Fibroblast of mammary gland (primary cell): ENCODE measurements around the gene ARSJ.

Experiments used
- DNase-seq: peaks from one replicate; pipeline ENCODE4 v3.0.0-alpha.2; 2010; ENCODE audit warnings: low read depth
- H3K4me3 ChIP-seq: 2 replicates; pipeline ENCODE4 v1.5.1; 2011; ENCODE audit warnings: low read depth, mild to moderate bottlenecking, low read length, moderate library complexity; ENCODE audit not compliant: control insufficient read depth
- TF ChIP-seq, protein P1 (sequence below): conservative IDR thresholded peaks from 2 replicates; pipeline ENCODE4 v1.5.1; 2011; ENCODE audit warnings: low read depth, low read length, inconsistent platforms; ENCODE audit not compliant: control insufficient read depth, insufficient read depth

ARSJ gene

DNA sequence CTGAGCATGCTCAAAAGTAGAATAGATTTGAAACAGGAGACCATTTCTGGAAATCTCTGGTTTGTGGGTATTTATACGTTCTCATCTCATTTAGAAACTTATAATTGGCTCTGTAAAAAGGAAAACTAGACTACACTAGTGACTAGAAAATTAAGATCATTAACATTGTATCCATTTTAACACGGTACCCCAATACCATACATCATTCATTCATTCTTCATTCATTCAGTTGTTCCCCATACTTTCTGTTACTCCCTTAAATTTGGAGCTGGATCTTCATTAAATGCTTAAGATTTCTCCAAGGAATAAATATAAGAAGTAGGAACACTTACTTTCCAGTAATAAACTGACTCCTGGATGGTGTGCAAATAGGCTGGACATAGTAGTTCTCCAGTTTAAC, 1.3 kb downstream of the ARSJ start:
- peak overlapping the region; percentile 94 for H3K4me3 ChIP-seq
- DNase-seq: no peak
- TF ChIP-seq, protein P1, sequence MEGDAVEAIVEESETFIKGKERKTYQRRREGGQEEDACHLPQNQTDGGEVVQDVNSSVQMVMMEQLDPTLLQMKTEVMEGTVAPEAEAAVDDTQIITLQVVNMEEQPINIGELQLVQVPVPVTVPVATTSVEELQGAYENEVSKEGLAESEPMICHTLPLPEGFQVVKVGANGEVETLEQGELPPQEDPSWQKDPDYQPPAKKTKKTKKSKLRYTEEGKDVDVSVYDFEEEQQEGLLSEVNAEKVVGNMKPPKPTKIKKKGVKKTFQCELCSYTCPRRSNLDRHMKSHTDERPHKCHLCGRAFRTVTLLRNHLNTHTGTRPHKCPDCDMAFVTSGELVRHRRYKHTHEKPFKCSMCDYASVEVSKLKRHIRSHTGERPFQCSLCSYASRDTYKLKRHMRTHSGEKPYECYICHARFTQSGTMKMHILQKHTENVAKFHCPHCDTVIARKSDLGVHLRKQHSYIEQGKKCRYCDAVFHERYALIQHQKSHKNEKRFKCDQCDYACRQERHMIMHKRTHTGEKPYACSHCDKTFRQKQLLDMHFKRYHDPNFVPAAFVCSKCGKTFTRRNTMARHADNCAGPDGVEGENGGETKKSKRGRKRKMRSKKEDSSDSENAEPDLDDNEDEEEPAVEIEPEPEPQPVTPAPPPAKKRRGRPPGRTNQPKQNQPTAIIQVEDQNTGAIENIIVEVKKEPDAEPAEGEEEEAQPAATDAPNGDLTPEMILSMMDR: no peak

DNA sequence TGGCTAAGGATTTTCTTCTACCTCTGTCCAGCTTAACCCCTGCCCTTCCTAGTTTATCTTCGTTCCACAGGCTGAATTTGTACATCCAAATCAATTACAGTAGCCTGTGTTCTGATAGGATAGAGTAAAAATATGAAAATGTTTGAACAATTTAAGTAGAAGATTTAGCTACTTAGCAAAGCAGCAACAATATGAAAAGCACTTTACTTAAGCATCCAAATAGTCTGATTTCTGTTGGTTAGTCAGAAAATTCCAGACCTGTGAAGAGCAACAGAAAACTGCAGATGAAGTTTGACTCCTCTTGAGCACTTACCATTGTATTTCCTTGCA, 2.0 kb downstream of the ARSJ start:
- TF ChIP-seq, protein P1: no peak
- H3K4me3 ChIP-seq: peak overlapping the region; percentile 94
- peak; percentile 33 for DNase-seq

DNA sequence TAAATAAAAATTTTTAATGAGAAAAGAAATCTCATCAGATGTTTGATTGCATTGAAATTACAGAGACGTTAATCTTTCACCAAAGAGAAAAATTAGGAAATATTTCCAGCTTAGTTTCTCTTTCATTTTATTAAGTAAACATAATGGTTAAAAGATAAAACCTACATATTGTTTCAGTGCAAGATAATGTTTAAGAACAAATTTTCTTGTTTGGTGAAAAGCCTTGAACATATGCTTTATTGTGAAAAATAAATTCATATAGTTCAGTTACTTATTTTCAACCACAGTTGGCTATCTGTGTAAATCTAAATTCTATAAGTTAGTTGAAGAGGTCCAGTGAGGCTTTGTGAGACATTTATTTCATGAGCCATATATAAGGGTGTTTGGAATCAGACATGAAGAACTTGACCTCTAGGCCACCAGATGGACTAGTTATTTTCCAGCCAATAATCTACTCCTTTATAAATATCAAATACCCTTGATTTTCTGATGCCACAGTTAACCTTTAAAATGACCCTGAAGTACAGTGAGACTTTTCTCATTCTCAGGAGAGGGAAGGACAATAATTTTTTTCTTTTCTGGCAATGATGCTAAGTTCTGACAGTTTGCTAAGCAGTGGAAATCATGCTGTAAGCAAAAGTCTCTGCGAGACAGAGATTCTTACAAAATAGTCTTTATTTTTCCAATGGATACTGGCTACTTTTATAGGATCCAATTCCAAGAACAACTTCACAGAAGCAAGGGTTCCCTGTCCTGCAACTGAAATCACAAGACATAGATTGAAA, 2.5 kb downstream of the ARSJ start:
- no peak for DNase-seq
- peak overlapping the region; percentile 94 for H3K4me3 ChIP-seq
- TF ChIP-seq, protein P1: no peak

DNA sequence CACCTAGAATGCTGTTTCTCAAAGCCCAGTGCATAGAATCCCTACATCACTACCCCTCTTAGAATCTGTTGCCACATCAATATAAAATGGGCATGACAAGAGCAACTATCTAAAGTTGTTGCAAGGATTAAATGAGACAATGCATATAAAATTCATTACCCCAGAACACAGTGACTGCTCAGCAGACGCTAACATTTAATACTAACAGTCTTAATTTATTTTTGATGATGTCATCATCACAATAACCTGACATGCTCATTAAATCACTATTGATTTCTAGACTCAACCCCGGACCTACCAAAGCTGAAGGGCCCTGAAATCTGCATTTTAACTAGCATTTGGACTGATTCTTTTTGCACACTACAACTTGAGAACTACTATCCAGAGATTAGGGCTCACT, 3.9 kb downstream of the ARSJ start:
- peak overlapping the region; percentile 94 for H3K4me3 ChIP-seq
- TF ChIP-seq, protein P1: no peak
- no peak for DNase-seq

DNA sequence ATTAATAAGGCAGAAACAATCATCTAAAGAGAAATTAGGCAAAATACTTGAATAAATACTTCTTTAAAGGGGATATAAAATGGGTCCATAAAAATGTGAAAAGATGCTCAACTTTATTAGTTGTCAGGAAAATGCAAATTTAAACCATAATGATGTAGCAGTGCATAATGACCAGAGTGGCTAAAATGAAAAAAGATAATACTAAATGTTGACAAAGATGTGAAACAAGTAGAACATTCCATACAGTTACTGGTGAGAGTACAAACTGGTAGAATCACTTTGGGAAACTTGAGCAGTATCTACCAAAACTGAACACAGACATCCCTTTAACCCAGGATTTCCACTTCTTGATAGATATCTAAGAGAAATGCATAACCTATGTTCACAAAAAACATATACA, 5.0 kb downstream of the ARSJ start:
- TF ChIP-seq, protein P1: no peak

DNA sequence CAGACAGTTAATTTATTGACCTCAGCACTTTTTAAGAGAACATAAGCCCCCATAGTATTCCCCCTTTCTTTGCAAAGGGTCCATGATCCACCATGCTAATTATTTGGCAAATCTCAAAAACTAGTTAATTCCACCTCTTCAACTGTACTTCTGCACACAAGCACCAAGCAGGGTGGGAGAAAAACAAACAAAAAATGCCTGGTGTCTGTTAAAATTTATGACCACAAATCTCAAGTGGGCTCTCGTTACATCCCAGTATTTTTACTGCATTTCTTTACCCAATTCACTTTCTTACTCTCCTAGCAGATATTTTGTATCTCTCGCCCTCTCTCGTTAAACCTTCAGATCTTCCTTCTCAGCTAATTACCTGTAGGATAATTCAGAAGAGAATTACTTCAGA, 6.1 kb downstream of the ARSJ start:
- TF ChIP-seq, protein P1: no peak
- DNase-seq: no peak
- H3K4me3 ChIP-seq: no peak overlapping the region

More for the DNA sequence above, 5.0 kb downstream of the ARSJ start:
- DNase-seq: no peak
- no peak overlapping the region for H3K4me3 ChIP-seq

DNA sequence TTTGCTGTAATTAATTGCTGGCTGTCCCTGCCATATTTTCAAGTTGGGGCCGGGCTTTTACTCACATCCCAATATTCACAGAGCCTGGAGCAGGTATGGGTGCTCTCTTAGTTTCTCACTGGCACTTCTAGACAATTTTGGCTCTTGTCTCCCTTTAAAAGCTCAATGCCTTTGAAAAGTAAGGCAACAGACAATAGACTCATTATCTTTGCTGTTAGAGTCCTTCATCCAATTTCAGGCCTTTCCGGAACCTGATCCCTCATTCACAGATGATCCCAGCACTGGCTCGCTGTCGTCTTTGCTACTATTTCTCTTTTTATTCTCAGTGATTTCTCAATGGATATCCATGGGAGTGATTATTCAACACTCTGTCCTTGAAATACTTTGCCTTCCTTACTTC, 6.7 kb downstream of the ARSJ start:
- TF ChIP-seq, protein P1: no peak
- no peak for DNase-seq
- no peak overlapping the region for H3K4me3 ChIP-seq
